Mucosa of gallbladder (tissue), 1 donor: ENCODE results near the gene IGFBP2. TPM values are rescaled to one million over a fixed set of nuclear protein-coding genes. Genes with fewer than 3 reads are reported as not detected.

ENCODE experiments used
- DNase-seq: peaks from one replicate; pipeline ENCODE4 v3.0.0-alpha.2; 2020; ENCODE audit warnings: low spot score
- total RNA-seq: library from RNA; stranded (reverse); gene quantifications from one replicate; pipeline ENCODE4 v1.2.1, GENCODE V29; 2021
- donor health status: DM: no; HTN: no; CAD: no.

Gene IGFBP2
- total RNA-seq, 1 donor from 2014 or later = 27.7 TPM

DNA sequence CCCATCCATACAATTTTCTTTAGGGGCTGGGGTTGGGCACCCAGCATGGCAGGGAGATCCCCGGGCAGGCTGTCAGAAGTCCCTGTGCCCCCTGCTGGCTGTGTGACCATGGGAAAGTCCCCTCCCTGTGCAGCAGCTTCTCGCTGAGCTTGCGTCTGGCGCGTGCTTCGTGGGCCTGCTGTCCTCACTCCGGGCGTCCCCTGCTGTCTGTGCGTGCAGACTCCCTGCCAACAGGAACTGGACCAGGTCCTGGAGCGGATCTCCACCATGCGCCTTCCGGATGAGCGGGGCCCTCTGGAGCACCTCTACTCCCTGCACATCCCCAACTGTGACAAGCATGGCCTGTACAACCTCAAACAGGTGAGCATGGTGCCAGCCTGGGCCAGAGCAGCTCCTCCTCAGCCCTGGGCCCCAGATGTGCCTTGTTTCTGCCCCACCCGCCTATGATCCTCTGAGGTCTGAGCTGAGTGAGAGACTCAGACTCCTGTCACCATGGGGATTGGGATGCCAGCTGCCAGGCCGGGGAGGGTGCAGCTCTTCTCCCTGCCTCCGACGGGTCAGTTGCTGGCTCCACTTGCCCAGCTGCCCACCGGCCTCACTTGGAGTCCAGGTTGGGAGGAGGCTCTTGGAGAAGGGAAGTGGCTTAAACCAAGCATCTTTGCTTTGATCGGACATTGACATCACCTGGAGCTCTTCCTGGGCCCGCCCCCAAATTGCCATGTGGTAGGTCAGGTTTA lies 28.6 kb downstream of the IGFBP2 start:
- DNase-seq = no peak

DNA sequence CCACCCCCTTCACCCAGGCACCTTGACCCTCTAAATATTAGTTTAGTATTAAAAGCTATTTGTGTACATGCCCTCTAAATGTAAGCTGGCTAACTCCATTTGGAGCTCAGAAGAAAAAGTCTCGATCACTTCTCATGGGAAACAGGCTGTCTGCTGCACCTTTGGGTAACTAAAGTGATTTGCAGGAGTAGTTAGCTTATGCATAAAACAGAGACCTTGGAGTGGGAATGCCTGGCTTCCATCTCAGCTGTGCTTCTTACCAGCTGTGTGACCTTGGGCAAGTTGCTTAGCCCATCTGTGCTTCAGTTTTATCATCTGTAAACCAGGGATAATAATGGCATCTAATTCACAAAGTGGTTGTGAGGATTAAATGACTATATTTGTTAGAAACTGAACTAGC lies 29.9 kb downstream of the IGFBP2 start:
- DNase-seq = no peak

DNA sequence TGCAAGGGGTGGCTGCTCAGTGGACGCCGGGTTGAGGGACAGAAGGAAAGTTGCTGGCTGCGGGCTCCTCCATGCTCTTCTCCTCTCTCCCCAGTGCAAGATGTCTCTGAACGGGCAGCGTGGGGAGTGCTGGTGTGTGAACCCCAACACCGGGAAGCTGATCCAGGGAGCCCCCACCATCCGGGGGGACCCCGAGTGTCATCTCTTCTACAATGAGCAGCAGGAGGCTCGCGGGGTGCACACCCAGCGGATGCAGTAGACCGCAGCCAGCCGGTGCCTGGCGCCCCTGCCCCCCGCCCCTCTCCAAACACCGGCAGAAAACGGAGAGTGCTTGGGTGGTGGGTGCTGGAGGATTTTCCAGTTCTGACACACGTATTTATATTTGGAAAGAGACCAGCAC lies 30.6 kb downstream of the IGFBP2 start:
- DNase-seq = no peak

DNA sequence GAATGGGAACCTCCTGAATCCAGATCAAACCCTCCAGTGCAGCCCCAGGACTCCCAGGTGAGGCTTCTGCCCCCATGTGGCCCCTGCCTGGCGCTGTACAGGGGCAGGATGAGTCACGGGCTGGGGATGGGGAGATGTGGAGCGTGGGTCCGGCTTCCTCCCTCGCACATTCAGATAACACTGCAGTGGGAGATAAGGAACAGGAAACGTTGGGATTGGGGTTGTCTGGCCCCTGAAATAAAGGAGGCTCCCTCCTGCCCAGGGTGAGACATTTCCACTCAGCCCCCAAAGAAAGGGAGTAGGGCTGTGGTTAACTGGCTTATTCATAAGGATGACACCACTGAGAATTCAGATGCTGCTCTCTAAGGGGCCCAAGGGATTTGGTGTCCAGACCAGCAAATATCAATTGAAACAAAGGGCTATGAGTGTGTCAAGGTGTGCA lies 31.4 kb downstream of the IGFBP2 start:
- DNase-seq = no peak

GRCh38 chr2:216665242-216665641 lies 32.0 kb downstream of the IGFBP2 start:
- DNase-seq = peak; percentile 64

DNA sequence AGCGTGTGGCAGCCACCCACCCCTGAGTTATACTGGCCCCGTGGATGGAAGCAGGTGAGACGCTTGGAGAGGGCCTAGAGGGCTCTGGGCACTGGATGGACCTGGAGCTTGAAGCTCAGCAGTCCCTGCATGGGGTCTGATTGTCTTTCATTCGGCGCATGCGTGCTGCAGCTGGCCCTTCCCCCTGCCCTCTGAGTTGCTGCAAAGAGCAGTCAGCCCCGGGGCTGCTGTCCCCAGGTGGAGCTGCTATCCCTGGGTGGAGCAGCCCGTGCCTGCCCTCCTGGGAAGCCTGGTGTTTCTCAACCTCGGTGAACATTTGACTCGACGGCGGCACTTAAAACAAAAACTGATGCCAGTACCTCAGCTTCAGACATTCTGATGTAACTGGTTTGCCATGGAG lies 32.5 kb downstream of the IGFBP2 start:
- no peak for DNase-seq

DNA sequence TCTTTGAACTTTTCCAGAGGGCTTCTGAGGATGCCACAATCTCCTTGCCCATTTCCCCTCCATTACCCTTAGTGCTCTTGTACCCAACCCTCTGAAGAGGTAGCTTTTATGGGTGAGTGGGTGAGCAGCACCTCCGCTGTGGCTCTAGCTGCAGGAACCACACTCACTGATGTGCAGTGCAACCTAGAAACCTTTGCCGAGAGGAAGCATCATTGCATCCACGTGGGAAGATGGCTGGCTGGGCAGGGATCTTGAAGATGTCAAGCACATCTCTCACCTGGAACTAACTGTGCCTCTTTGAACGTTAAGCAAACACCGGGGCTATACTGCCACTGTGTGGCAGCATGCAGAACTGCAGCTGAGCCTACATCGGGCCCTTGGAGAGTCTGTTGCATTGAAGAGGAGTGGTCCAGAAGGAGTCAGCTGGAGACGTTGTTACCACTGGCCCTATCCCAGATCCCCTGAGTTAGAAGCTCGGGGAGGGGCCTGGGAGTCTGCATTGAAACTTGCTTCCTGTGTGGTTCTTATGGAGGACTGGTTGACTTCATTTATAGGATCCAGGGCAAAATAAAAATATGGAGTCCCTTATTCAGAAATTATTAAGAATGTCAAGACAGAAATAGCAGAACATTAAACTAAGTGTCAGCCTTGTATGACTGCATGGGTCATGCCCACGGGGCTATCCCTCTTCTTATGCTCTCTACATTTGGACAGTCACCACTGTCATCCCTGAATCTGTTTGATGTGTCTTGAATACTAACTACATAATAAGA lies 33.4 kb downstream of the IGFBP2 start:
- peak; percentile 73 for DNase-seq

DNA sequence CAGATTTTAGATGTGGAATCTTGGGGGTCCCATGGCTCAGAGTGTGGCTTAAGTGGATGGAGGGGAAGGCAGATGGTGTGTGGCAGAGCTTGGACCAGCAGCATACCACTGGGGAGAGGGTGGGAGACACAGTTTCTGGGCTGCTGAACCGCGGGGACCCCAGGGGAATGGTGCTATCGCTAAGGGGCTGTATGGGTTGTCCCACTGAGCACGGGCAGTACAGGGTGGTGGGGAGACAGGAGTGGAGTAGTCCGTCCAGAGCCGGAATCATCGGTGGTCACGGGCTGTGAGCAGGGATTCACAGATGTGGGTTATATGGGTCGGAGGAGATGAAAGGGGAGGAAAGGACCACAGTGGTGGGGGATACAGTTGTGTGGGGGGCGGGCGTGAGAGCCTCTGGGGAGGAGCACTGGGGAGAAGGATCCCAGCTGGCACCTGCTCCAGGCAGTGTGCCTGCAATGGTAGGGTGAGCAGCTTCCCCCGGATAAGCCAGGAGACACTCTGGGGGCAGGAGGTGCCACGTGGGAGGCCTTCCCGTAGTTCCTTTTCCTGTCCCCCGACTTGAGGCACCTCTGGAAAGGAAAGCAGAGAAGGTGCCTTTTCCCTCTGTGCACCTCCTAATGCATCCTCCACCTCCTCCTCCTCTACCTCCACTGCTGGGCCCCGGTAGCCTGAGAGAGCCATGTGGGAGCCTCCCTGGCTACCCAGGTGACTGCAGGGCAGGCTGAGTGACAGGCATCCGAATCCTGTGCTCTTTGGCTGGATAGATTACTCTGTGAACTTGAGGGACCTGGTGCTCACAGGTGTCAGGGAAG lies 37.3 kb downstream of the IGFBP2 start:
- no peak for DNase-seq

GRCh38 chr2:216671081-216671411 lies 37.8 kb downstream of the IGFBP2 start:
- no peak for DNase-seq

DNA sequence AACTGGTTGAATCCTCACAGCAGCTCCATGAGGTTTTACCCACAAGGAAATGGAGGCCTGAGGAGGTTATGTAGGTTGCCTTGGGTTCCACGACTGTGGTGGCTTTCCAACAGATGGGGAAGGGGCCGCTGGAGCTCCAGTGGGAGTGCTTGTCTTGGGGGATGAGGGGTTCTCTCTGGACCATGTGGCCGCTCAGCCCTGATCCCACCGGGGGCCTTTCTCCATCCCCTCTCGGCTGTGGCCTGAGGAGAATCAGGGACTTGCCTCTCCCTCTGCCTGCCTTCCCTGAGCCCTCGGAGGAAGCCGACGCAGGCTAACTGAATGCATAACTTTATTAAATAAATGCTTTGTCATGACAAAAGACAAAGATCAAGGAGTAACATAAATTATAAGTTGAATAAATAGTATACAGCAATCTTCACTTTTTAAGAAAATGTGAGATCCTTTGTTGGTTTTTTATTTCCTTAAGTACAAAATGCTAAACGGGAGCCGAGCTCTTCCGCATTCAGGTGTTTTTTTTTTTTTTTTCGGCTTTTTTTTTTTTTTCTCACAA lies 38.6 kb downstream of the IGFBP2 start:
- no peak for DNase-seq

DNA sequence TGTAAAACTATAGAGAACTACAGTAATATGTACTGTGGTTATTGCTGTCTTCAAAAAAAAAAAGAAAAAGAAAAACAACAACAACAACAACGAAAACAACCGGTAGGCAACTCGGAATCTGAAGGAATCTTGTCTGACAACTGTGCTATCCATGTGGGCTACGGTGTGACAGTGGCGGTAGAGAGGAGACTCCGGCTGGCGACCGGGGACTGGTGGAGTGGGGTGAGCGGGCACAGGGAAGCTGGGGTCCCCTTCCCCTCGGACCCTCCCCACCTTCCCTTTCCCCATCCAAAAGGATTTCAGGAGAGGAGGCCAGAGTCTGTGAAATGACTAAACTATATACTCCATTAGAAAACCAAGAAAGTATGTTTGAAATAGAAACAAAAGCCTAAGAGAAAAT lies 39.2 kb downstream of the IGFBP2 start:
- no peak for DNase-seq

- no peak for DNase-seq
These were observed 39.8 kb downstream of the IGFBP2 start for GRCh38 chr2:216673021-216673420.

- no peak for DNase-seq
These were observed 40.4 kb downstream of the IGFBP2 start for GRCh38 chr2:216673609-216674008.

- DNase-seq = no peak
These were observed 41.2 kb downstream of the IGFBP2 start for GRCh38 chr2:216674376-216674775.

DNA sequence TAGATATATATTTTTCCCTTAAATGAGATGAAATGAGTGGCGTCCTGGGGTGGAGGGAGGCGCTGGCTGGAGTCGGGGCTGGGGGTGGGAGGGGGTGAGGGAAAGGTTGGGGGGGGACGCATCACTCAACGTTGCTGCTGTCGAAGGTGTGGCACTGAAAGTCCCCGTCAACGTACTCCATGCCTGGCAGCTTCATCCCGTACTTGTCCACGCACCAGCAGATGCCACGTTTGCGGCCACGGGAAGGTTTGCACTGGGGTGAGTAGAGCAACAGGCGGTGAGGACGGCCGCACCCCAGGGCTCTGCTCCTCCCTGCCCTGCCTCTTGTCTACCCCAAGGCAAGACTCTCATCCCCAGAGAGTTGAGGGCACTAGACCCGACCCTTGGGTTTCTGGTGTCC lies 43.4 kb downstream of the IGFBP2 start:
- DNase-seq = no peak

- DNase-seq = no peak
These were observed 44.3 kb downstream of the IGFBP2 start for GRCh38 chr2:216677439-216678097.

- DNase-seq = no peak
These were observed 44.9 kb downstream of the IGFBP2 start for GRCh38 chr2:216678098-216678465.

- no peak for DNase-seq
These were observed 45.8 kb downstream of the IGFBP2 start for GRCh38 chr2:216678813-216679657.

- no peak for DNase-seq
These were observed 46.4 kb downstream of the IGFBP2 start for GRCh38 chr2:216679658-216680024.

DNA sequence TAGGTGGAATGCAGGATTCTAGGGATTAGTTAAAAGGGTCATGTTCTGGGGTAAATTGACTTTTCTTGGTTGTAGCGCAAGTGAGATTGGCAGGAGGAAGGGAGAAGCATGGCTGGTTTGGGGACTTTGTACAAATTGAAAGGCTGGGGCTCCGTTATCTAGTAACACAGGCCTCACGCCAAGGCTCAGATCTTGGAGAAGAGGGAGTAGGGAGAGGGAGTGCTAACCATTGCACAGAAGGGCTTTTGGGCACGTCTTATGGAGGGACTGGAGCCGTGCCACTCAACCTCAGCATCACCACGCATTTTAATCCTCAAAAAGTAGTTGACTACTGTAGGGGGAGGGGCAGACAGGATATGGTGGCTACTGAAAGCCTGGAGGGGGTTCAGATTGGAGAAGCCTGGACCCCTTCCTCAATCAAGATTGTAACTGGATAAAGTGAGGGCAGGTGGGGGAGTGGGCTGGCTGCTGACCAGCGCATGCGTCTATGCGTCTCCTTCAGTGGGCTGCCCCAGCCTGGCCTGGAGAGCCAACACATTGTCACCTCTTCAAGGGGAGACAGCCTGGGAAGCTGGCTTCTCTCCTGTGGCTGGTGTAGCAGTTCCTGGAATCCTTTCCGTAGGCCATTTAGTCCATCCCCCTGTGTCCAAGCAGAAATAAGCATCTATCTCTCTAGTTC lies 47.9 kb downstream of the IGFBP2 start:
- no peak for DNase-seq
